Activated T-cell treated with anti-CD3 and anti-CD28 coated beads for 48 hours (primary cell): ENCODE data around the gene ANKRD44.

Source experiments
- DNase-seq: peaks from one replicate; pipeline ENCODE4 v3.0.0-alpha.2; 2020; ENCODE audit warnings: low read depth

The ANKRD44 gene

DNA sequence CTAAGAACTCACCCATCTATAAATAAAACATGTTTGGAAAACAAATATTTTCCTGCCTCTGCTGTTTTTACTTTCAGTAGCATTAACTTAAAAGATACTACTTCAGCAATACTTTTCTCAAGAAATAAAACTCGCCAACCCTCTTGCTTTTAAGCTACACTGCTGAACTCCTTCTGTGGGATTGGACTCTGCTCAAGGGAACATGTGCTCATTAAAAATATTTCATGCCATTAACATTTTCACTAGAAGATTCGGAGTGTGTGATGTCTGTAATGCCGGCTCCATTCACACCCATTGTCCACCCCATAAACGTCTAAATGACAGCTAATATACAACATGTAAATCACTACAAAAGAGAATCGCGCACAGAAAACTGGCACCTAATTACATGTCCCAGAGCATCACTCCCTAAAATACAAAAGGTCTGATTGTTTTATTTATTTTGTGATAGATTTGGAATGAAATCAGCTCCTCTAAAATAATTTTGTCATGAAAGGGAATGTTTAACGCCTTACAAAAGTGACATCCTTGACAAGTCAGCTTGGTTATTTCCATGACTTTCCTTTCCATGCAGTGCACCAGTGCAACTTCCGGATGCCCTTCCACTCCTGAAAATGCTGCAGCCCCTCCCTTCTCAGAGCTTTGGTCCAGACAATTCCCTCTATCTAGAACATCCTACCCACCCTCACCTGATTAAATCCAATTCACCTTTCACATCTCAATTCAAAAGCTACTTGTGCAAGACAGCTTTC, 73.1 kb downstream of the ANKRD44 start:
- no peak for DNase-seq

DNA sequence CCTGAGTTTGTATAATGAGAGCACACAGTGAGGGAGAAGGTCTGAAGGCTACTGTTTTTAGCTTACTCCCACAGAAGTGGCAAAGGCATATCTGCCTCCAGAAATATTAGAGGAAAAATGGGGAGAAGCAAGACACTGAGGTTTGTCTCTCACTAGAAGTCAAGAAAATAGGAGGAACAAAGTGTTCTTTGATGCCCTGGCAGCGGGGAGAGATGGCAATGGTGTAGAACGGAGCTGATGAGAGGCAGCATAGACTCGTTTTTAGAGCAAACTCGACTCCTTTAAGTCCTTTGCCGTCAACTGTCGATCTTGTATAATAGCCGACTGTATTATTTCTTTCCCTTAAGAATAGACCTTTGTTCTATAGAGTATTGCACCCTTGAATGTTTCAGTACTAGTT, 73.8 kb downstream of the ANKRD44 start:
- no peak for DNase-seq

DNA sequence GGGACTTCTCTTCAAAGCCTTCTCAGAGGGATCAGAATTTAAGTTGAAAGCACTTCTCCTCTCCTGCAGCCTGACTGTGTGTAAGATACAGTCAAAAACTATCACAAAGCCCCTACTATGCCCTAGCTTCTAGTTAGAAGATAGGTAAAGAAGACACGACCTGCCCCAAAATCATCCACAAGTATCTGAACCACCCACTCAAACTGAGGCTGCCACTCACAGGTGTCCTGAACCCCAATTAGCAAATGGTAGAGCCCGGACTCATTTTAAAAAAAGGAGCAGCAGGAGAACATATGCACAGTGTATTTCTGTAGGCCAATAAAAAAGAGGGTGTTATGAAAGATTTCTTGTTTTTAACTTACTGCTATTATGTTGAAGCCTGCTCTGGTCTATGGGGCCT, 74.4 kb downstream of the ANKRD44 start:
- DNase-seq, result no peak

- no peak for DNase-seq
Measured at GRCh38 chr2:197235711-197236110, 74.9 kb downstream of the ANKRD44 start.

DNA sequence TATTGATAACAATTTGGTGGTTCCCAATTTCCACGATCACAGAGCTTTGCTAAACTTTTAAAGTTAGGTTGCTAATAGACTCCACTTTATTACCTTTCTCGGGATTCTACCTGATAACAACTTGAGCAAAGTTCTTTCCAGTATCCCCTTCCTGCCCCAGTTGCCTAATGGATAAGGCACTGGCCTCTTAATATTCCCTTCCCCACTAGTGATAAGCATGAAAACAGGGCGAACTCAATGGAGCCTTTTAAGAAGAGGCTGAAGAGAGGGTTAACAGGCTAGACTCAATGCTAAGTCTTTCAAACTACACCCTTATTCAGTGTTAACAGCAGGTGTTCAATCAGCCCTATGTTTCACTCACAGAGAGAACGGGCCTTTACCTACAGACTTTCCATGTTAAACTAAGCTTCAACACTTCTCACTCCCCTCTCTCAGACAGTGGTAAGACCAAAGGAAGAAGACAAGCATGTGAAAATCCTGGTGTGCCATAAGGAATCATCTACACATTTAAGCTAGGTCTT, 75.8 kb downstream of the ANKRD44 start:
- DNase-seq, result no peak

- DNase-seq, result no peak
Measured at GRCh38 chr2:197233473-197233872, 77.1 kb downstream of the ANKRD44 start.

- no peak for DNase-seq
Measured at GRCh38 chr2:197232010-197232409, 78.6 kb downstream of the ANKRD44 start.

GRCh38 chr2:197229509-197230443, 80.8 kb downstream of the ANKRD44 start:
- DNase-seq, result no peak

DNA sequence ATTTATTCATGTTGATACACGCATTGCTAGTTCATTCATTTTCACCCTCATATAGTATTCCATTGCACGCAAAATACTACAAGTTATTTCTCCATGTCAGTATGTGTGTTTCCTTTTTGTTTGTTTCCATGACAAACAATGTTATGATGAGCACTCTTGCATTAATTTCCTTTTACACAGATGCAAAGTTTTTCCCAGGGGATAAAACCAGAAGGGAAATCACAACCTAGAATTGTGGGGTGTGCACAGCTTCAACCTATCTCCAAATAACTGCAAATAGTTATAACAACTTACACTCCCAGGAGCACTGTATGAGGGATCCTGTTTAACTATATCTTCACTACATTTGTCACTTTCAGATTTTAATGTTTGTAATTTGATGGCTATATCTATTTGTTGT, 87.1 kb downstream of the ANKRD44 start:
- DNase-seq, result no peak

- DNase-seq, result no peak
Measured at GRCh38 chr2:197219636-197220035, 90.9 kb downstream of the ANKRD44 start.

DNA sequence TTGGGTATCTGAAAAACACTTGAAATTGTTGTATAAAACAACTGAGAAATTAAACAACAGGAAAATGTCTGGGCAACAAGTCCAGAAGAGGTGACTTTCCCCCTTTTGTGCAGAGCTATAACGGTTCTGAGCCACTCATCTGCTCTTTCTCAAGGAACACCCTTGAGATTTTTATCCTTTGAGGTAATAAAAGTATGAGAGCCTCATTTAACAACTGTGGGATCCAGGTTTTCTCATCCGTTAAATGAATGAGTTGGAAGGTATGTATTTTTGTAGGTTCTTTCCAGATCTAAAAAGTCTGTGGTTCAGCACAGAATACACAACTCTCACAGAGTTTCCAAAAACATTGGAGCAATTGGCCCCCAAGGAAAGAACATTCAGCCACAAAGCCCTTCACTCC, 93.0 kb downstream of the ANKRD44 start:
- no peak for DNase-seq

GRCh38 chr2:197216361-197216979, 94.1 kb downstream of the ANKRD44 start:
- no peak for DNase-seq

DNA sequence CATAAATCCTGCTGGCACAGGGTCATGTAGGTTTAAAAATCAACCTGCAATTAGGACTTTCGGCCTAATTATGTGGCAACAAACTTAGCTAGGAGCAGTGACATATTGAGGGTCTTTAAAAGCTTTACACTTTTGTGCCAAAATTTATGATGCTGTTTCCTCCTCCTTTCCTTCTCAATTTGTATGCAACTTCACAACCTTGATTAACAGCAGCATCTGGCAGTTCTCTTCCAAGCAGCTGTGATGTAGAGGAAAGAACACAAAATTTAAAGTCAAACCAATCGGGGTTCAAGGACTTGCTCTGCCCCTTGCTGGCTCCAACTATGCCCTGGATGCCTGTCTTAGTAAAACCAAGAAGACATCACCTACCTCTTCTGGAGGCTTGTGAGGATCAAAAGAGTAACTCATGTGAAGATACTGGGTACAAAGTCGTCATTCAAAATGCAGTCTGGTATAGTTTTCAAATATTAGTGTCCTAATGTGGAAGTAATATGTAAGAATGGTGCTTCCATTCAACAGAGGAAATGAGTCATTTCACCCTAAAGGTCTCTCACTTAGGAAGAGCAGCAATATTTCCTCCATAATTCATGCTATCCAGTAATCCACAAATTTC, 94.7 kb downstream of the ANKRD44 start:
- no peak for DNase-seq

- DNase-seq, result no peak
Measured at GRCh38 chr2:197212344-197213262, 98.0 kb downstream of the ANKRD44 start.

DNA sequence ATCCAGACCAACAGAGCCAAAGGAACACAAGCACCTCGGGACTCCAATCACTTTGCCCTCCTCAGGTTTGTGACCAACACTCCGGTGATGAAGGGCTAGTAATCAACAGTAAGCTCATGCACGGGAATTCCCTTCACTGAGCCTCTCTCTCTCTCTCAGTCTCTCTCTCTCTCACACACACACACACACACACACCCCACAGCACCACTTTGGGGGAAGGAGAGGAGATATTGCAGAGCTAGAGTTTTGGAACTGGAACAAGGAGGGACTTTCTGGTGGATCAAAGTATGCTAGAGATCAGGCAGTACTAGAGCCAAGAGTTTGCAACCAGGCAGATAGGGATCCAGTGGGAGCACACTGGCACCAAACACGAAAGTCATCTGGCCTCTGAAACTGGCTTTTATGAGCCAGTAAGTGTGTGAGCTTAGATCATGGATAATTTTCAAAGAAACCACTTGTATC, 98.7 kb downstream of the ANKRD44 start:
- DNase-seq, result no peak

DNA sequence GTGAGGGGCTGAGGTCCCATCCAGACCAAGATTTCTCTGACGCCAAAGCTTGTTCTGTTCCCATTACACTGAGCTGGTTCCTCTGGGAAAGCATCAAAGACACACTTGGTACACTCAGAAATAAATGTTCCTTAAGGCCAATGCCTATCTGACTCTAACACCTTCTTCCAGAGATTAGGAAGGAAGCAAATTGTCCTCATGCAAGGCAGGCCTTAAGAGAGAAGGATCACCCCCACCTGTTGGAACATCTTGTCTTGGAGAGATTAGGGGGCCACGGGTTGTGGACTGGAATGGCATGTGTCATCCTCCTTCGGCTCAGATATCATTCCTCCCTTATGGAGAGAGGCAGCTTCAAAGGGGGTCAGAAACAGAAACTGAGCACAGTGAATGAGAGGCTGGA, 100.2 kb downstream of the ANKRD44 start:
- no peak for DNase-seq

GRCh38 chr2:197209742-197210408, 100.7 kb downstream of the ANKRD44 start:
- DNase-seq, result peak; percentile 51

- DNase-seq, result no peak
Measured at GRCh38 chr2:197209246-197209645, 101.3 kb downstream of the ANKRD44 start.

DNA sequence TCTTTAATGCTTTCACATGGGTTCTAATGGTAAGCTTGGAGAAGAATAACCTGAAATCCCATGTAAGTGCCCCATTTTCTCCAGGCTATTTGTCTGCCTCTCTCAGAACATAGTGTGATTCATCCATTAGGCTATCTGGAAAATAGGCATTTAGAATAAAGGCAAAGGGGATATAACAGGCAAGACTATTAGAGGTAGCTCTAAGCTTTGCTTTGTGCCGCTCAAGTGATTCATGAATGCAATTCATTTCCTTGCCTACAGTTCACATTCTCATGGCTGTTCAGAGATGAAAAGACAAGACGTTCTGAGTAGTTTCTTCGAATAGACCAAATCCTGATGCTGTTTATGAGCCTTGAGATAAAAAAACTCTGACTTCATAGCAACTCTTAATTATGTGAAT, 101.7 kb downstream of the ANKRD44 start:
- no peak for DNase-seq

DNA sequence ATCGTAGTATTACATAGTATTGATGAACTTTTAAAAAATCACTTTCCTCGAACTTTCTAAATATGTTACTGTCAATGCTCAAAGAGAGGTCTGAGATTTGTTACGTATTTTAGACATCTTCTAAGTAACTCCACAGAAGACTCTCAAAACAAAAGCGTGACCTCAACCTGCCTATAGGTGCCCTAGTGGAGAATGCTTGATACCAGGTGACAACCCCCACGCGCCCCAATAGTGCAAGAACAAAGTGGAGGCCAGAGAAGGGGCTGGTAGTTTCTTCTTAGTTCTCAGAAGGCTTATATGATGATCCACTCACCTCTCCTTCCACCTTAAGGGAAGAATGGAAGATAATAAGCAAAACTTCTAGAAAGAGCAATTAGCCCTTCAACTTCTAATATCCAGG, 102.6 kb downstream of the ANKRD44 start:
- DNase-seq, result no peak
